ENCODE data around the gene EBF3. TPM values are rescaled to one million over a fixed set of nuclear protein-coding genes. Genes with fewer than 3 reads are reported as not detected.

EBF3 gene
- total RNA-seq, 1 donor = 31.8 TPM

GRCh38 chr10:129880191-129880870, 83.7 kb downstream of the EBF3 start:
- Histone ChIP-seq H4K20me1 (ENCODE audit: insufficient read depth, low read length) (peaks cover 55% of the 10 kb centered on the region), H3K27me3 (ENCODE audit: insufficient read depth, low read length) (no peaks in the 10 kb centered on the region), H3K36me3 (ENCODE audit: insufficient read depth, low read length) (peaks cover 9% of the 10 kb centered on the region), H3K79me2 (ENCODE audit: insufficient read depth, low read length) (peaks cover 65% of the 10 kb centered on the region), H2AFZ (ENCODE audit: low read length) (no peak overlapping the region), H3K9me3 (ENCODE audit: low read depth, low read length) (no peaks in the 10 kb centered on the region), H3K4me1 (ENCODE audit: insufficient read depth, low read length) (peaks cover 12% of the 10 kb centered on the region), H3K4me3 (ENCODE audit: insufficient read depth, low read length) (no peak overlapping the region), H3K27ac (ENCODE audit: low read depth, low read length) (no peak overlapping the region), H3K4me2 (ENCODE audit: insufficient read depth, low read length) (no peak overlapping the region)
- no peak for TF ChIP-seq CTCF (IDR thresholded peaks at IDR 0.05; ENCODE audit: extremely low read depth, low read depth, low read length)
- no peak for DNase-seq (ENCODE audit: insufficient read length, low spot score, missing footprints)

- no peak overlapping the region for H3K27ac ChIP-seq (ENCODE audit: low read depth, low read length)
These were observed 84.4 kb downstream of the EBF3 start for GRCh38 chr10:129879655-129880054.

DNA sequence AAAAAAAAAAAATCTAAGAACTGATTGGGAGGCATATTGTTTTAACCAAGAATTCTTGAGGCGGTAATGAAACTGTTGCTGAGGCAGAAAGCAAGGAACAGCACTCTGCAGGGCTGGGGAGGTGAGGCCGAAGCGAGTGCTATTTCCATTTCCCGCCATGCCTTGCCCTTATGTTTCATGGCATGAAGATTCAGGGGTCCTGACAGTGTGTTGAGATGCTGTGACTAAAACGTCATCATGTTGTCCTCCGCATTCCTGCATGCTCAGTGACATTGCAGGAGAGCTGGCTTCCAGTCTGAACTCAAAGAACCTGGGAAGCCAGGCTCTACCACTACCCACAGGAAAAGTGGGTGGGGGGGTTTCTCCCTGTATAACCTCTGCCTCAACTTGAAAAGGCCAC, 85.2 kb downstream of the EBF3 start:
- TF ChIP-seq CTCF (IDR thresholded peaks at IDR 0.05; ENCODE audit: extremely low read depth, low read depth, low read length) = no peak
- Histone ChIP-seq H3K79me2 (ENCODE audit: insufficient read depth, low read length) (peaks cover 56% of the 10 kb centered on the region), H3K36me3 (ENCODE audit: insufficient read depth, low read length) (peaks cover 10% of the 10 kb centered on the region), H2AFZ (ENCODE audit: low read length) (no peak overlapping the region), H3K27me3 (ENCODE audit: insufficient read depth, low read length) (no peaks in the 10 kb centered on the region), H3K4me3 (ENCODE audit: insufficient read depth, low read length) (no peak overlapping the region), H3K4me1 (ENCODE audit: insufficient read depth, low read length) (peaks cover 9% of the 10 kb centered on the region), H4K20me1 (ENCODE audit: insufficient read depth, low read length) (peaks cover 52% of the 10 kb centered on the region), H3K9me3 (ENCODE audit: low read depth, low read length) (no peaks in the 10 kb centered on the region), H3K27ac (ENCODE audit: low read depth, low read length) (no peak overlapping the region), H3K4me2 (ENCODE audit: insufficient read depth, low read length) (no peak overlapping the region)
- DNase-seq (ENCODE audit: insufficient read length, low spot score, missing footprints) = peak; percentile 13

More at GRCh38 chr10:129879655-129880054, 84.4 kb downstream of the EBF3 start:
- no peak overlapping the region for H3K4me3 ChIP-seq (ENCODE audit: insufficient read depth, low read length)
- no peaks in the 10 kb centered on the region for H3K27me3 ChIP-seq (ENCODE audit: insufficient read depth, low read length)
- TF ChIP-seq CTCF (IDR thresholded peaks at IDR 0.05; ENCODE audit: extremely low read depth, low read depth, low read length) = no peak
- H3K79me2 ChIP-seq (ENCODE audit: insufficient read depth, low read length) = peaks cover 60% of the 10 kb centered on the region
- no peak for DNase-seq (ENCODE audit: insufficient read length, low spot score, missing footprints)
- peaks cover 56% of the 10 kb centered on the region for H4K20me1 ChIP-seq (ENCODE audit: insufficient read depth, low read length)
- peaks cover 9% of the 10 kb centered on the region for H3K36me3 ChIP-seq (ENCODE audit: insufficient read depth, low read length)
- H3K9me3 ChIP-seq (ENCODE audit: low read depth, low read length) = no peaks in the 10 kb centered on the region
- no peak overlapping the region for H2AFZ ChIP-seq (ENCODE audit: low read length)
- no peak overlapping the region for H3K4me2 ChIP-seq (ENCODE audit: insufficient read depth, low read length)
- H3K4me1 ChIP-seq (ENCODE audit: insufficient read depth, low read length) = peaks cover 12% of the 10 kb centered on the region

- Histone ChIP-seq H3K9me3 (ENCODE audit: low read depth, low read length) (no peaks in the 10 kb centered on the region), H3K27me3 (ENCODE audit: insufficient read depth, low read length) (no peaks in the 10 kb centered on the region), H3K4me3 (ENCODE audit: insufficient read depth, low read length) (no peak overlapping the region), H3K4me2 (ENCODE audit: insufficient read depth, low read length) (no peak overlapping the region), H3K27ac (ENCODE audit: low read depth, low read length) (no peak overlapping the region), H4K20me1 (ENCODE audit: insufficient read depth, low read length) (peaks cover 45% of the 10 kb centered on the region), H2AFZ (ENCODE audit: low read length) (no peak overlapping the region), H3K36me3 (ENCODE audit: insufficient read depth, low read length) (peaks cover 20% of the 10 kb centered on the region), H3K4me1 (ENCODE audit: insufficient read depth, low read length) (peaks cover 9% of the 10 kb centered on the region), H3K79me2 (ENCODE audit: insufficient read depth, low read length) (peaks cover 48% of the 10 kb centered on the region)
- peak; percentile 80 for DNase-seq (ENCODE audit: insufficient read length, low spot score, missing footprints)
- TF ChIP-seq CTCF (IDR thresholded peaks at IDR 0.05; ENCODE audit: extremely low read depth, low read depth, low read length) = peak; percentile 72
These were observed 86.2 kb downstream of the EBF3 start for GRCh38 chr10:129877773-129878371.

Measured in osteoblast (primary cell).